K562 (cell line): ENCODE data around the gene LMOD1. TPM values are rescaled to one million over a fixed set of nuclear protein-coding genes. Genes with fewer than 3 reads are reported as not detected.

Experiments used
- ESRRB ChIP-seq: fragments of 250-450 bp; sonication (Bioruptor Pico); IDR thresholded peaks from 2 replicates; pipeline ENCODE4 v1.5.0; 2020; ENCODE audit warnings: mild to moderate bottlenecking, moderate library complexity, borderline replicate concordance
- ETV6 ChIP-seq, 3 experiments: fragments of 150-350 bp in 1 of 3; sonication (generic) in 1 of 3; formaldehyde crosslinking in 1 of 3; IDR thresholded peaks; 2 replicates each; pipeline versions ENCODE4 v1.6.1 to v1.8.0; 2014 to 2022; ENCODE audit warnings: borderline replicate concordance in 2 of 3, low read depth in 2 of 3, antibody characterized with exemption in 1 of 3, low read length in 1 of 3, mild to moderate bottlenecking in 1 of 3, missing genetic modification reagents in 1 of 3
- FIP1L1 ChIP-seq: fragments of 200-400 bp; formaldehyde crosslinking; IDR thresholded peaks from 2 replicates; pipeline ENCODE4 v1.6.1; 2018; ENCODE audit warnings: mild to moderate bottlenecking, low read depth, low read length; ENCODE audit not compliant: poor library complexity, severe bottlenecking
- HEY1 ChIP-seq: fragments of 250-450 bp; sonication (Bioruptor Pico); IDR thresholded peaks from 2 replicates; pipeline ENCODE4 v1.5.0; 2020; ENCODE audit warnings: mild to moderate bottlenecking, moderate library complexity, borderline replicate concordance
- JUNB ChIP-seq: fragments of 450-650 bp; formaldehyde crosslinking; conservative IDR thresholded peaks from 2 replicates; pipeline ENCODE4 v1.4.0; 2020; ENCODE audit warnings: mild to moderate bottlenecking
- MEF2A ChIP-seq: IDR thresholded peaks from 2 replicates; pipeline ENCODE4 v1.6.1; 2011; ENCODE audit warnings: low read depth, mild to moderate bottlenecking, low read length, moderate library complexity; ENCODE audit not compliant: control insufficient read depth
- MTA2 ChIP-seq: fragments of 450-650 bp; IDR thresholded peaks from 2 replicates; pipeline ENCODE4 v1.6.1; 2016; ENCODE audit warnings: low read depth
- MYBL2 ChIP-seq, 2 experiments: fragments of 450-650 bp in 1 of 2; sonication (generic) in 1 of 2; formaldehyde crosslinking in 1 of 2; IDR thresholded peaks; 2 replicates each; pipeline versions ENCODE4 v1.6.1 to v1.8.1; 2017 to 2022; ENCODE audit warnings: borderline replicate concordance in 1 of 2, inconsistent platforms in 1 of 2, low read depth in 1 of 2, mild to moderate bottlenecking in 1 of 2, missing genetic modification reagents in 1 of 2, moderate library complexity in 1 of 2
- NUFIP1 ChIP-seq: fragments of 450-650 bp; IDR thresholded peaks from 2 replicates; pipeline ENCODE4 v1.6.1; 2018; ENCODE audit not compliant: partially characterized antibody
- RBM22 ChIP-seq: fragments of 200-400 bp; formaldehyde crosslinking; IDR thresholded peaks from 2 replicates; pipeline ENCODE4 v1.6.1; 2018; ENCODE audit warnings: low read length, low read depth; ENCODE audit not compliant: poor library complexity, severe bottlenecking
- SLC30A9 ChIP-seq: fragments of 250-450 bp; sonication (Bioruptor Pico); IDR thresholded peaks from 2 replicates; pipeline ENCODE4 v1.8.0; 2022; ENCODE audit warnings: mild to moderate bottlenecking, moderate library complexity
- SMAD1 ChIP-seq: fragments of 150-350 bp; IDR thresholded peaks from 2 replicates; pipeline ENCODE4 v1.6.1; 2014; ENCODE audit warnings: low read length, low read depth; ENCODE audit not compliant: partially characterized antibody
- TAF9B ChIP-seq: fragments of 450-650 bp; IDR thresholded peaks from 2 replicates; pipeline ENCODE4 v1.6.1; 2018; ENCODE audit warnings: mild to moderate bottlenecking; ENCODE audit not compliant: partially characterized antibody
- THRAP3 ChIP-seq: fragments of 450-650 bp; IDR thresholded peaks from 2 replicates; pipeline ENCODE4 v1.6.1; 2016; ENCODE audit warnings: mild to moderate bottlenecking, inconsistent platforms, borderline replicate concordance
- XRCC3 ChIP-seq: fragments of 450-650 bp; IDR thresholded peaks from 2 replicates; pipeline ENCODE4 v1.6.1; 2017; ENCODE audit warnings: mild to moderate bottlenecking, moderate library complexity
- ZC3H11A ChIP-seq: IDR thresholded peaks from 2 replicates; pipeline ENCODE4 v1.6.1; 2012; ENCODE audit warnings: low read depth, low read length, improper control_type of control experiment
- ZNF253 ChIP-seq: fragments of 250-450 bp; sonication (Bioruptor Pico); conservative IDR thresholded peaks from 2 replicates; pipeline ENCODE4 v1.6.1; 2021; ENCODE audit warnings: mild to moderate bottlenecking
- ZNF282 ChIP-seq: sonication (generic); formaldehyde crosslinking; IDR thresholded peaks from 2 replicates; pipeline ENCODE4 v1.8.1; 2023; ENCODE audit warnings: missing genetic modification reagents
- ZNF431 ChIP-seq: sonication (generic); formaldehyde crosslinking; IDR thresholded peaks from 2 replicates; pipeline ENCODE4 v1.8.0; 2022; ENCODE audit warnings: mild to moderate bottlenecking, missing genetic modification reagents
- ZNF830 ChIP-seq: fragments of 250-450 bp; sonication (Bioruptor Pico); IDR thresholded peaks from 2 replicates; pipeline ENCODE4 v1.5.0; 2021; ENCODE audit warnings: mild to moderate bottlenecking
- ZZZ3 ChIP-seq: fragments of 450-650 bp; IDR thresholded peaks from 2 replicates; pipeline ENCODE4 v1.6.1; 2016; ENCODE audit warnings: antibody characterized with exemption, mild to moderate bottlenecking, moderate library complexity
- polyA plus RNA-seq, 8 experiments: library from polyadenylated mRNA; depleted of rRNA in 4 of 8; stranded (reverse) in 5 of 8; unstranded in 3 of 8; fragments of >200 nt; fragmentation: Nextera tagmentation in 2 of 8; fragmentation: Illumina TruSeq in 1 of 8; extraction: Ambion mirVana in 2 of 8; extraction: Trizol in 1 of 8; gene quantifications; 2 replicates each; pipeline versions ENCODE4 v1.2.1 to v1.2.3, GENCODE V29; 2011 to 2014; ENCODE audit warnings: inconsistent platforms in 1 of 8, missing spikeins in 1 of 8
- total RNA-seq, 7 experiments: library from RNA; depleted of rRNA in 6 of 7; stranded (reverse); fragments of >200 nt in 6 of 7; fragmentation: Illumina TruSeq in 2 of 7; extraction: Trizol in 2 of 7; gene quantifications; 2 replicates each; pipeline versions ENCODE4 v1.2.1 to v1.2.3, GENCODE V29; 2011 to 2021; ENCODE audit warnings: low replicate concordance in 1 of 7
- TF ChIP-seq, protein P1 (sequence below): fragments of 250-450 bp; sonication (Bioruptor Pico); IDR thresholded peaks from 2 replicates; pipeline ENCODE4 v1.5.0; 2020; ENCODE audit warnings: mild to moderate bottlenecking
- TF ChIP-seq, protein P2 (sequence below): fragments of 450-650 bp; IDR thresholded peaks from 2 replicates; pipeline ENCODE4 v1.6.1; 2018; ENCODE audit warnings: mild to moderate bottlenecking, low read depth; ENCODE audit not compliant: partially characterized antibody
- TF ChIP-seq, protein P3 (sequence below): fragments of 250-450 bp; sonication (Bioruptor Pico); IDR thresholded peaks from 2 replicates; pipeline ENCODE4 v1.8.0; 2022; ENCODE audit warnings: moderate library complexity, mild to moderate bottlenecking, inconsistent platforms

The LMOD1 gene
- total and polyA plus RNA-seq, 9 of the 15 experiments (the other 6 are each of a cell fraction or from before 2014, with no cell fraction given): 0.03 to 0.54 (median 0.38) TPM; not detected in 1

DNA sequence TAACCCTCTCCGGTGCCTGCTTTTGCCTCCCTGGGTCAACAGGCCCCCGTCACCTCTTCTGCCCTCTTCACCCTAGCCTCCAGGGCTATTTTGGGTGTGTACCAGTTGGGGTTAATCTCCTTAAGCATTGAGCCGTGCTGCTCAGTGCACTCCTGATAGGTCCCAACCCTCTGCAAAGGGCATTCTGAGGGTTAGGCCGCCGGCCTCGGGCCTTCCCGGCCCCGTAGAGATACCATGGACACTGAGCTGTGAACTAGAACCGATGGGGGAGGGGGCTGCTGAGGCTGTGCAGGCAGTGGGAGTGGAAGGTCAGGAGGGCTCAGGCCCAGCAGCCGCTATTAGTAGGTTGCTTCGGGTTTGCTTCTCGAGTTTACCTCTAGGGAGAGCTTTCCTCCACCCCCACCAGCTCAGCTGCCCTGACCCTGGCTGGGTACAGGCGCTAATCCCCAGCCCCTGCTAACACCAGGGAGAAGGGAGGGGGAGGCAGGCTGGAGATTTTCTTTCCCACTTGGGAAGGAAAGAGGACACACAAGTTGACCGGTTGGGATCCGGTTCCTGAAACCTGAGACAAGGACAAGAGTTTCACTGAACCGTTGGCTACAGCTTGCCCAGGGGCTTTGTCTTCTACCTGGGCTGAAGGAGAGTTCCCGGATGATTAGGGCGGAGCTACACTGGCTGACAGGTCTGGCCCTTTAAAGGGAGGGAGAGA lies 4.8 kb downstream of the LMOD1 start (continued):
- TF ChIP-seq, protein P1, sequence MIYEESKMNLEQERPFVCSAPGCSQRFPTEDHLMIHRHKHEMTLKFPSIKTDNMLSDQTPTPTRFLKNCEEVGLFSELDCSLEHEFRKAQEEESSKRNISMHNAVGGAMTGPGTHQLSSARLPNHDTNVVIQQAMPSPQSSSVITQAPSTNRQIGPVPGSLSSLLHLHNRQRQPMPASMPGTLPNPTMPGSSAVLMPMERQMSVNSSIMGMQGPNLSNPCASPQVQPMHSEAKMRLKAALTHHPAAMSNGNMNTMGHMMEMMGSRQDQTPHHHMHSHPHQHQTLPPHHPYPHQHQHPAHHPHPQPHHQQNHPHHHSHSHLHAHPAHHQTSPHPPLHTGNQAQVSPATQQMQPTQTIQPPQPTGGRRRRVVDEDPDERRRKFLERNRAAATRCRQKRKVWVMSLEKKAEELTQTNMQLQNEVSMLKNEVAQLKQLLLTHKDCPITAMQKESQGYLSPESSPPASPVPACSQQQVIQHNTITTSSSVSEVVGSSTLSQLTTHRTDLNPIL: no peak
- TF ChIP-seq XRCC3: no peak
- peak; percentile 93; the same call in 1 of the 2 replicates for TF ChIP-seq MEF2A
- TF ChIP-seq ZNF431: no peak
- TF ChIP-seq ZZZ3: no peak
- no peak for TF ChIP-seq SMAD1
- no peak for TF ChIP-seq ZC3H11A
- TF ChIP-seq SLC30A9 (CRISPR knock-in tag): no peak
- 0 out of 2 replicates have a peak, but pooled peaks have one; percentile 6 for TF ChIP-seq MTA2
- TF ChIP-seq ZNF830 (CRISPR knock-in tag): no peak
- TF ChIP-seq FIP1L1: no peak
- TF ChIP-seq ZNF253 (CRISPR knock-in tag): no peak
- TF ChIP-seq TAF9B: no peak
- no peak; a peak in 2 of 4 replicates for TF ChIP-seq ETV6 (IDR thresholded peaks at IDR 0.05; ENCODE audit: borderline replicate concordance in 1 of 2, low read depth in 2 of 2, low read length in 1 of 2)
- TF ChIP-seq ETV6 (CRISPR knock-in tag; IDR thresholded peaks at IDR 0.05; ENCODE audit: borderline replicate concordance): no peak
- TF ChIP-seq, protein P2, sequence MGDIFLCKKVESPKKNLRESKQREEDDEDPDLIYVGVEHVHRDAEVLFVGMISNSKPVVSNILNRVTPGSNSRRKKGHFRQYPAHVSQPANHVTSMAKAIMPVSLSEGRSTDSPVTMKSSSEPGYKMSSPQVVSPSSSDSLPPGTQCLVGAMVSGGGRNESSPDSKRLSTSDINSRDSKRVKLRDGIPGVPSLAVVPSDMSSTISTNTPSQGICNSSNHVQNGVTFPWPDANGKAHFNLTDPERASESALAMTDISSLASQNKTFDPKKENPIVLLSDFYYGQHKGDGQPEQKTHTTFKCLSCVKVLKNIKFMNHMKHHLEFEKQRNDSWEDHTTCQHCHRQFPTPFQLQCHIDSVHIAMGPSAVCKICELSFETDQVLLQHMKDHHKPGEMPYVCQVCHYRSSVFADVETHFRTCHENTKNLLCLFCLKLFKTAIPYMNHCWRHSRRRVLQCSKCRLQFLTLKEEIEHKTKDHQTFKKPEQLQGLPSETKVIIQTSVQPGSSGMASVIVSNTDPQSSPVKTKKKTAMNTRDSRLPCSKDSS: no peak
- TF ChIP-seq MYBL2 (IDR thresholded peaks at IDR 0.05; ENCODE audit: low read depth): no peak; the same call in 1 of the 2 replicates
- no peak for TF ChIP-seq MYBL2 (CRISPR knock-in tag; IDR thresholded peaks at IDR 0.05; ENCODE audit: borderline replicate concordance)
- no peak for TF ChIP-seq ESRRB (CRISPR knock-in tag)
- no peak for TF ChIP-seq HEY1
- no peak for TF ChIP-seq NUFIP1
- no peak for TF ChIP-seq JUNB (CRISPR knock-in tag)
- TF ChIP-seq, protein P3, sequence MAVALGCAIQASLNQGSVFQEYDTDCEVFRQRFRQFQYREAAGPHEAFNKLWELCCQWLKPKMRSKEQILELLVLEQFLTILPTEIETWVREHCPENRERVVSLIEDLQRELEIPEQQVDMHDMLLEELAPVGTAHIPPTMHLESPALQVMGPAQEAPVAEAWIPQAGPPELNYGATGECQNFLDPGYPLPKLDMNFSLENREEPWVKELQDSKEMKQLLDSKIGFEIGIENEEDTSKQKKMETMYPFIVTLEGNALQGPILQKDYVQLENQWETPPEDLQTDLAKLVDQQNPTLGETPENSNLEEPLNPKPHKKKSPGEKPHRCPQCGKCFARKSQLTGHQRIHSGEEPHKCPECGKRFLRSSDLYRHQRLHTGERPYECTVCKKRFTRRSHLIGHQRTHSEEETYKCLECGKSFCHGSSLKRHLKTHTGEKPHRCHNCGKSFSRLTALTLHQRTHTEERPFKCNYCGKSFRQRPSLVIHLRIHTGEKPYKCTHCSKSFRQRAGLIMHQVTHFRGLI (CRISPR knock-in tag): no peak
- TF ChIP-seq THRAP3: no peak
- no peak for TF ChIP-seq RBM22
- no peak for TF ChIP-seq ZNF282 (CRISPR knock-in tag)
